Activated gamma-delta T cell treated with anti-CD3 and anti-CD28 coated beads, Interleukin-2, amount 50 U/mL, for 16 hours (primary cell): ENCODE results near the gene TAF5L.

Source experiments
- DNase-seq: peaks from one replicate; pipeline ENCODE4 v3.0.0-alpha.2; 2020; ENCODE audit warnings: low read depth

Gene TAF5L

DNA sequence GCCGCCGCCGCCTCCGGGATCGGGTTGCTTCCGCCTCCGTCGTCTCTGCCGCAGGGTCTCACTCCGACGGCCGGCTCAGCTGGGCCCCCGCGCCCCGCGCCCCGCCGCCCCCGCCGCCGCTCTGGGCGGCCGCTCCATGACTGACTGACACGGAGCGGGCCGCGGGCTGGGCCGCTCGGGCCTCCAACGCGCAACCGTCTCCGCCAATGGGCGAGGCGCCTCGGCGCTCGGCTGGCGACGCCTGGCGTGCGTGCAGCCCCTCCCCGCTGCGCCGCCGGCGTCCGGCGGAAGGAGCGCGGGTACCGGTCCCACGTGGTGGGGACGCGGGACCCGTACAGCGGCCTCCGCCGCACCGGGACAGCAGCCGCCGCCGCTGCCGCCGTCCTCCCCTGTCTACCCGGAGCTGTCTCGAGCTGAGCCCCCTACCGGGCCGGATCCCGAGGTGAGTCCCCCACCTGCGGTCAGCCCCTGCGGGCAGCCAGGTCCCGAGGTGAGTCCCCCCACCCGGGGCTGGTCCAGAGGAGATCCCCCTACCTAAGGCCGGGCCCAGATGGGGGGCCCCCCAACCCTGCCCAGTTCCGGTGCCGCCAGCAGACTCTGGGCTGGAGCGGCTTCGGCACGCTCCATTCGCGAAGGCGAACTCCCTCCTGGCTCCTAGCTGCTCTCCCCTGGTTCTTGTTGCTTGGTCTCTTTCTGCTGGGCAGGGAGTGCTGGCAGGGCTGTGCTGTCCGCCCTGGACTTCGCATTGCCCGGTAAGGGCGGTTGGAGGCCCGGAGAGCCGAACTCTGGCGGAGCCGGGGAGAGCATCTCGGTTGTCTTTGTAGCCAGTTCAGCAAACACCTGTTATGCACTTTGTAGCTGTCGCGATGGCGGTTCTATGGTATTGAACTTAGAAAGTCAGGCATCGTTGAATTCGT, at the start of gene TAF5L, which contains the start of gene URB2:
Gene TAF5L, minus strand, starts transcription at position 208 of the 917 bp plus-strand sequence. CDS start 11,640 bp downstream, outside the sequence.
Gene URB2, plus strand, starts transcription at position 333 of the 917 bp plus-strand sequence. CDS start 1,387 bp downstream, outside the sequence.
- peak; percentile 72 for DNase-seq

DNA sequence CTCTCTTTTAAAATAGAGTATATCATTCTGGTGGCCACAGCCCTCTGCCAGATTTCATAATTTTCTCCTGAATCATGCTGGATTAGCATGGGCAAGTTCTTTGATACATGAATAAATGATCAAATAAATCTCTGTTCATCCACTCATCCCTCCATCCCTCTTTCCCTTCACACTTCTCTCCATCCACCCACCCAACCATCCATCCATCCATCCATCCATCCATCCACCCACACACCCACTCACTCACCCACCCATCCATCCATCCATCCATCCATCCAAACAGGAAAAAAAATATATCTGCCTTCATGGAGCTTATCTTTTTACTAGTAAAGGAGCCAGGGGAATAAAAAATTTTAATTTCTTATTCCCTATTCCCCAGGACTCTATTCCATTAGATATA, 49.5 kb upstream of the TAF5L start:
- no peak for DNase-seq

DNA sequence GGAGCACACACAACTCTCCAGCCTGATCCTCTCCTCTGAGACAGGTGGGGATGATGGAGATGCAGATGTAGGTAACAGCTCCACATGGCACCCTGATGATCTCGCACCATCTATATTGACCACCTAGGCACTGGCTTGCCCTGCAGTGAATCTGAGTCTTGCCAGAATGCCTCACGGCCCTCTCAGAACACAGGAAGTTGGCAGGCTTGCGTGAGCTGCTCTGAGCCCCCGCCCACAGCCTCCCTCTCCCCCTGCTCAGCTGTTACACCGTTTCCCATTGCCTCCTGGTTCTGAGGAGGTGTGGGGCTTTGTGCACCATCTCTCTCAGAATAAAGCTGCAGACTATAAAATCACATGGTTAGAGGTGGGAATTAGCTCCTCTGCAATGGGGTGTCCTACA, 48.1 kb upstream of the TAF5L start:
- DNase-seq: no peak

DNA sequence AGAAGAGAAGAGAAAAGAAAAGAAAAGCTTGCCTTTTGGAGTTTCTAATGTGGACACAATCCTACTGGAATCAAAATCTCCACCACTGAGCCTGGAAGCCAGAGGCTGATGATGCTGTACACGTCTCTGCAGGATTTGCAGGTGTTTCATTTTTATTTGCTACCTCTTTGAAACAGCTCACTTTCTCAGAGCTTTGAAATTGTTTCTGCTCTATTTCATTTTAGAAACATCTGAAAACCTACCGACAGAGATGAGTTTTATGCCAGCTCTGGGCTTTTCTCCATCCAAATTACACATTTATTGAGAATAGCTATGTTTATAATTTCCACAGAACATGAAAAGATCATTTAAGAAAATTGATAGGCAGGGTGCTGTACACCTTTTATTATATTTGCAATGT, 46.3 kb upstream of the TAF5L start:
- no peak for DNase-seq

- no peak for DNase-seq
Measured at GRCh38 chr1:229671310-229671709, 45.4 kb upstream of the TAF5L start.

DNA sequence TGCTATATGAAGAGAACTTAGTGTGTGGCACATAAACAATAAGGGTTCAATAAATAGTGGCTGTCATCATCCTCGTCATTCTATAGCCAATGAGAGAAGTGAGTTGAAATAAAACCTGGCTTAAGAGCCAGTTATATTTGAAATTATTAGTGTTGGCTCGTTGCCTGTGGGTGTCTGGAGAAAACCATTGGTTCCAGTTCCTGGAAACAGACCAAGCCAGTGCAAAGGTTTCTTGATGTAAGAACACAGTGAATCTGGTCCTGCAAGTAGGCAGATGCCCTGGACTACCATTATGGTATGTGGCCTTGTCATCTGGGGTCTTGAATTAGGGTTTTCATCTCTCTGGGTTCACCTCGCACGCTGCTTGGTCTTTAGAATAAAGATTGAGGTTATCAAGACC, 43.4 kb upstream of the TAF5L start:
- DNase-seq: no peak

DNA sequence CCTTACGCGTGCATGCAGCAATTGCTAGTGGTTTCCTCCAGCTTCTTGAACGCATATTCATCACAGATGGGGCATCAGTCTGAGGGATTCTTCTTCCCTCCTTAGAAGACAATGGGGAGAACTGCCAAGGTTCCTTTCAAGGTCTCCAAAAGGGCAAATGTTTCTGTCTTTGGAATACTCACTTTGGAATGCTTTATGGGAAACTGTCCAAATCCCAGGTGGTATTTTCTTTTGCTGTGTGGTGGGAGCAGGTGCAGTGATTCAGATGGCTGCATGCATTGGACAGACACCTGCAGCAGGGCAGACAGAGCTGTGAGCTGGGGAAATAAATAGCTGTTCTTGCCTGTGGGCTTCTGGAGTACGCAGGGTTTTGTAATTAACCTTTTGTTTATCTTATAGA, 40.7 kb upstream of the TAF5L start:
- no peak for DNase-seq

DNA sequence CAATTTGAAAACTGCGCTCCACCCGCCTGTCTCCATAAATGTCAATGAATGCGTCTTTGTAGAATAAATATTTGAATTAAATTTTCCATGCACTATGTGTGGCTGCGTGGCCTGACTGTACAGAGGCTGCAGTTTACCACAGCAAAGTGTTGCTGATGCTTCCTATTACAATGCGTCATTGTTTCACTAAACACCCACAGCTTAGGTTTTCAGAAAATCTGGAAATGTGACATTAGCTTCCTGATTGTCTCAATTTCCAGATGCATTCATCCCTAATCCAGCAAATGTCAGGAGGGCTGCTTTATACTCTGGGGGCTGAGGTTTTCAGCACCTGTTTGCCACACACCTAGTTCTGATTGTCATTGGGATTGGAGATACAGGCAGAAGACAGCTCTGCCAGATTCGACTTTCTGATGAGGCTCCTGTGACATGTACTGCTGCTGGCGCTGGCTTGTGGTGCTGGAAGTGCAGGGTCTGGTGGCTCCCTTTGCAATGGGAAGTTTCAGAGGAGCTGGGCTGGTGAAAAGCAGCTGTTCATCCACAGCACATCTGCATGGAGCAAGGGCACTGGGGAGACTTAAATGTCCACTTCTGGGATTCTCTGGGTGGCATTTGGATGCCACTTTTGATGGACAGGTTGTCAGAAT, 40.1 kb upstream of the TAF5L start:
- no peak for DNase-seq

DNA sequence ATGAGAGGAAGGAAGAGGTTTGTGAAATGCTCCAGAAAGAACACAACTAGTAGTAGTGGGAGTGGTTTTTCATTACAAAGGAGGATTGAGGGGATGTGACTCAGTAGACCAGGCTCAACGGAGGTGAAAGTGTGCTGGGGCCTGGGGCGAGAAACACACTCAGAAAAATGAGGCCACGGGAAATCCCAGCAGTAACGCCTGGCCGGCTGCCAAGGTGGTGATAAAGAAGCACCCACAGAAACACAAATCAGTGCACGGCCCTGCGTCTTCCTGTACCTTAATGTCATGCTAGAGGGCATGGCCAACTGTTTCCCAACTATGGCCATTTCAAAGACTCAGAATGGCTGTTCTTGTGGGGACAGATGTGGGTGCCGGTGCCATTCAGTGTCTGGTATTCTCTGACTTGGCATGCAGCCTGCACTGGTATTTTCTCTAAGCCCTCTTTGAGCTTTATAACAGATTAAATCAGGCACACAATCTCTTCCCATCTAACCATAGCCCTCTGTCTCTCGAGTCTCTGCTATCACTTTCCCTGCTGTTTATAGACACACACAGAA, 38.3 kb upstream of the TAF5L start:
- peak; percentile 71 for DNase-seq

DNA sequence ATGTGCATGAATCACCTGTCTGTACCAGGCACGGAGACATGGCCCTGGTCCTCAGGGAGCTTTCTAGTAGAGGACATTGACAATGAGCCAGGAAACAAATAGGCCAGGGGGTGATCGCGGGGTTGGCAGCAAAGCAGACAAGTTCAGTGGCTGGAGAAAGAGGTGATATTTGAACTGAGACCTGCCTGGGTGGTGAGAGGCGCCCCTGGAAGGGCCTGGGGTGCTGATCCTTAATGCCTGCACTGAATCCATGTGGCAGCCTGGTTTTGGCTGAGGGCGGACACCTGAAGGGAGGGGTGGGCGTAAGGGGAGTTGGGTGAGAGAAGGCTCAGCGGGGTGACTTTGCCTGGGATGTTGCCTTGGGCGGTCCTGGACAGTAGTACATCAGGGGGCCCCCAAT, 36.0 kb upstream of the TAF5L start:
- no peak for DNase-seq

DNA sequence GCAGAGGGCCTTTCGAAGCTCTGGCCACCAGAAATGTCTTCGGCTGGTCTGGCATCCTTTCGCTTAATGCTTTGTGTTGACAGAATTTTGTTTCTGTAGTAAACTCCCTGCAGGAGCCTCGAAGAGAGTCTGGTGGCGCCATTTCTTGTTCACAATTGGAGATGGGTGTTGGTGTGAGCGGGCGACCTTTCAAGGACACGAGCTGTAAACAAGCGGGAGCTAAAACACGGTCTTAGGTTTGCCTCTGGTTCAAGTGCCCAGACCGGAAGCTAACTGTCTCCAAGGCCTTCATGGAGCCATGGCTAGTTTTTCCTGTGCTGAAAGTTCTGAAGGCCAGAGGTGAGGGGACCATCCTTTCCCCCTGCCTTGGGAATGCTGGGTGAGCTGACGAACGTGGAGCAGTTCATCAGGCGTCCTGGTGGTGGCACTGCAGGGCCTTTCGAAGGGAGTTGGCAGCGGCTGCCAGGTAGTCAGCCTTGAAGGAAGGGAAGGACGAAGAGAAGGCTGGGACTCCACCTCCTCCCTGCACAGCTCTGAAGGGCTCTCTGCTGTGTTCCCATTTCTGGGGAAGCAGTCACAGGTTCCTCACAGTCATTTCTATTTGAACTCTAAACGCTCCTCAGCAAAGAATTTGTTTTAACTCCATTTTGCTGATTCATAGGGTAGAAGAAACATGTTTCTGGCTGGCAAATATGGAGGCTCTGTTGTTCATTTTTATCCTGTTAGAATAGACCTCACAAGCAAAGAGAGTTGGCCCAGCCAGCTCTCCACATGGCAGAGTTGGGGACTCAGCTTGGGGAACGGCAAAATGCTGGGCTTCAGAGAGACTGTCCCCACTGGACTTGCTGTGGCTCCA, 35.3 kb upstream of the TAF5L start:
- DNase-seq: peak; percentile 55

- no peak for DNase-seq
Measured at GRCh38 chr1:229657993-229658755, 32.3 kb upstream of the TAF5L start.

DNA sequence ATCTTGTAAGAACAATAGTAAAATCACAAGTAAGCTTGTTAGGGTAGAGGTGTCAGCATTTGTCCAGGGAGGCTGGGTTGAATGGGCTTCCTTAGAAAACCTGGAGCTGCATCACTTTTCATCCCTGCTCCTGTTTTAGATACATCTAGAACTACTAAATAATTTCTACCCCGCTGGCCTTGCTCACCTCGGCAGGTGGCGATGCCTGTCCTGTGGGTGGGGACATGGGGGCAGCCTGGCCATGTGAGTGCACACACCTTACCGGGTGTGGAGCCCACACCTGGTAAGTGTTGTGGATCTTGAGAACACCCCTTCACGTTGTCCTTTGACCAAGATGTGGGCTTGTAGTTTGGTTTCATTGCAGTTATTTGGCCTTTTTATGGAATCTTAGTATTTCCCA, 29.9 kb upstream of the TAF5L start:
- DNase-seq: no peak

DNA sequence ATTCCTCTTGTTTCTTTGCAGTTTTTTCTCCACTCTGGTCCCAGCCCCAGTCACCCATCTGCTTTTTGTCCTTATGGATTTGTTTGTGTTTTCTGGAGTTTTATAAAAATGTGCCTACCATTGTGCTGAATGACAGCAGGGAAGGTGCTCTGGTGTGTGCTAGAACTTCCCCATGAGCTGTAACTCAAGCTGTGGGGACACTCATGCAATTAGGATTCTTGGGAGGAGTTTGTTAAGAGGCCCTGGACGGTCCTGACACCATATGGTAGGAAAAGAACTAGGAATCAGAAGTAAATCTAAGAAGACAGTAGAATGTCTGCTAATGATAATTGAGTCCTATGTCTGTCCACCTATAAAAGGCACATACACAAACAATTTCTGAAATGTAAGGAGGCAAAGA, 27.5 kb upstream of the TAF5L start:
- DNase-seq: no peak

DNA sequence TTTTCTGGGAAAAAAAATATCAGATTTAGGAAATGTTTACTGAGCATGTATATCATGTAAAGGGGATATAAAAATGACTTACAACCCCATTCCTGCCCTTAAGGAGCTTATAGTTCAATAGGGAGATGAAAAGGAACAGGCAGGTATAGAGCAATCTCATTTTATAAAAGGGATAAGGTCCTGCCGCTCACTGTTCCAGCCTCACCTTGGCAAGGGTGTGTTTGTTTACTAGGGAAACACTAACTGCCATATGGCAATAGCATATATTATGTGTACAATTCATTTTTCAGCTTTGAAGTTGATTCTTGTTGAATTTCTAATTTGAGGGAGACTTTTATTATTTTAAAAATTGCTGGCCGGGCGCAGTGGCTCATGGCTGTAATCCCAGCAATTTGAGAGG, 25.6 kb upstream of the TAF5L start:
- DNase-seq: no peak

- DNase-seq: no peak
Measured at GRCh38 chr1:229650045-229650444, 24.1 kb upstream of the TAF5L start.

DNA sequence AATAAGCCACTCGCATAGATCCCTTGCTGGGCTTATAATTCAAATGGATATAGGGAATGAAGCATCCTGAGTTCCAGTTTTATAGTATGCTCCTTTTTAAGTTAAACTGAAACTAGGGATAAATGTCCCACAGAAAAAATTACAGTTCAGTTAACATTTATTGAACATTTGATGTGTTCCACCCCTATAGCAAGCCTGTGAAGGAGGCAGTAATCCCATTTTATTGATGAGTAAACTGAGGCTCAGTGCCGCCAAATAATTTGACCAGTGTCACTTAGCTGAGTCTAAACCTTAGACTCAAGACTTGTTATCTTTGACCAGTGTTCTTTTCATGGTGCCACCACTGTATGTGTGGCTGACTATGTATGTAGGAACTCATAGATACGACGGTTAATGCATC, 22.5 kb upstream of the TAF5L start:
- no peak for DNase-seq

DNA sequence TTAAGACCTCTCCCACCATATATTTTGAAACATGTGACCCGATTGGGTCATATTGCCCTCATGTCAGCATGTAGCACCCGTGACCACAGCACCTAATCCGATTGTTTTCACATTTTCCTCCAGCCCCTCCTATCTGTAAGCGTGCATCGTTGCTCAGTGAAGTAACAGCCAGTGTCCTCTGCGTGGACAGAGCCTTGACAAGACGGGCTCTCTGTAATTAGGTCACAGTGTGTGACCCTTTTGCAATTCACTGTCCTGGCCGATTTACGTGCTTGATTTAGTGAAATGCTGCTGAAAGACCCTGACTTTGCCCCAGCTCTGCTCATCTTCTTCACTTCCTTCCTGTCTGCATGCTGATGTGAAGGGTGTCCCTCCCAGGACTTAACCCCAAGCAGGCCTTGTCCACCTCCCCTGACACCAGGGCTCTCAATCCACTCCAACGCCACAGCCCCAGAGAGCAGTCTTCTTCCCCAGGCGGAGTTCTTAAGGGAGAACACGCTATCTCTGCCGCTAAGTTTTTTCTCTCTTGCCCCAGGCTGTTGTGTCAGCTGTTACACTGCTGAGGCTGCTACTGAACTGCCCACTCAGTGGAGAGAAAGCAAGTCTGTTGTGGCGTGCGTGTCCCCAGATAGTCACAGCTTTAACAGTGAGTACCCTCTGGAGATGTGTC, 19.5 kb upstream of the TAF5L start:
- no peak for DNase-seq

- DNase-seq: no peak
Measured at GRCh38 chr1:229643996-229644745, 18.2 kb upstream of the TAF5L start.

DNA sequence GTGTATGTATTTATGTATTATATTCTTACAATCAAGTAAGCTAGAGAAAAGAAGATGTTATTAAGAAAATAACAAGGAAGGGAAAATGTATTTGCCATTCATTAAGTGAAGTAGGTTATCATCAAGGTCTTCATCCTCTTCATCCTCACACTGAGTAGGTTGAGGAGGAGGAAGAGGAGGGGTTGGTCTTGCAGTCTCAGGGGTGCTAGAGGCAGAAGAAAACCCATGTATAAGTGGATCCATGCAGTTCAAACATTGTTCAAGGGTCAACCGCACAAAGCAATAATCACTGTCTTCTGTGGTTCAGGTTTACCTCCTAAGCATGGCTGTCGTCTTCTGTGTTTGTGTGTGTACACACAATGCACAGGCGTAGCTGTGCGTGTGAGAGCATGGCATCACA, 17.0 kb upstream of the TAF5L start:
- no peak for DNase-seq
